Nucleus accumbens (tissue), 56 donors: ENCODE results near the gene RIT1.

Experiments used
- DNase-seq, 56 donors: peaks; one replicate each; lab custom pipeline; 2025; lab: John Stamatoyannopoulos, UW

The RIT1 gene

GRCh38 chr1:155859881-155860871, 51.0 kb downstream of the RIT1 start:
- DNase-seq = peak; percentile 74 to 98 (median 93)

GRCh38 chr1:155859234-155859829, 51.8 kb downstream of the RIT1 start, which contains the start of gene SYT11:
SYT11 (plus strand) TSS chr1:155859567; CDS start chr1:155859762, 195 bp downstream.
- peak; percentile 67 to 98 (median 93) for DNase-seq

GRCh38 chr1:155858800-155859233, 52.3 kb downstream of the RIT1 start:
- DNase-seq = no peak

GRCh38 chr1:155856975-155857930, 53.9 kb downstream of the RIT1 start, which contains the start of gene GON4L:
GON4L (minus strand) TSS chr1:155857214; CDS start chr1:155853780, 3,434 bp downstream.
- peak; percentile 28 to 94 (median 82) for DNase-seq

- no peak for DNase-seq
Observed at GRCh38 chr1:155856257-155856974, 54.7 kb downstream of the RIT1 start.

- no peak for DNase-seq
Observed at GRCh38 chr1:155850345-155850744, 60.8 kb downstream of the RIT1 start.

GRCh38 chr1:155847823-155848529, 63.2 kb downstream of the RIT1 start:
- no peak for DNase-seq
